A549 (cell line): ENCODE data around the gene PCSK6.

Experiments used
- BHLHE40 ChIP-seq: IDR thresholded peaks from 2 replicates; pipeline ENCODE4 v1.6.1; 2012; ENCODE audit warnings: low read depth, low read length, inconsistent platforms
- CHD2 ChIP-seq: fragments of 150-350 bp; IDR thresholded peaks from 2 replicates; pipeline ENCODE4 v1.6.1; 2014; ENCODE audit warnings: low read length; ENCODE audit not compliant: partially characterized antibody
- EP300 ChIP-seq, 2 experiments: fragments of >200 bp; sonication (Bioruptor Twin); formaldehyde crosslinking; IDR thresholded peaks; 2 replicates in 1 of 2; 3 replicates in 1 of 2; pipeline ENCODE4 v1.6.1; 2016 to 2017
- FOXS1 ChIP-seq: fragments of 250-450 bp; sonication (Bioruptor Pico); IDR thresholded peaks from 2 replicates; pipeline ENCODE4 v1.5.0; 2020; ENCODE audit warnings: mild to moderate bottlenecking, moderate library complexity
- GATA3 ChIP-seq: IDR thresholded peaks from 2 replicates; pipeline ENCODE4 v1.6.1; 2012; ENCODE audit warnings: borderline replicate concordance
- MAZ ChIP-seq: fragments of 150-350 bp; IDR thresholded peaks from 2 replicates; pipeline ENCODE4 v1.6.1; 2014; ENCODE audit warnings: antibody characterized with exemption, low read depth, low read length, borderline replicate concordance
- POLR2A ChIP-seq: IDR thresholded peaks from 2 replicates; pipeline ENCODE4 v1.6.1; 2012; ENCODE audit warnings: mild to moderate bottlenecking, low read length
- RAD21 ChIP-seq, 2 experiments: fragments of >200 bp in 1 of 2; sonication (Bioruptor Twin) in 1 of 2; formaldehyde crosslinking in 1 of 2; IDR thresholded peaks in 1 of 2; conservative IDR thresholded peaks in 1 of 2; 2 replicates in 1 of 2; 3 replicates in 1 of 2; pipeline ENCODE4 v1.6.1; 2012 to 2018; ENCODE audit warnings: inconsistent platforms in 1 of 2
- REST ChIP-seq: fragments of 200-600 bp; sonication (generic); IDR thresholded peaks from 2 replicates; pipeline ENCODE4 v1.6.1; 2016; ENCODE audit warnings: antibody characterized with exemption, mild to moderate bottlenecking, moderate library complexity
- SMC3 ChIP-seq: fragments of >200 bp; sonication (Bioruptor Twin); formaldehyde crosslinking; IDR thresholded peaks from 3 replicates; pipeline ENCODE4 v1.6.1; 2018; ENCODE audit warnings: inconsistent platforms
- TF ChIP-seq, protein P1 (sequence below): fragments of >200 bp; sonication (Bioruptor Twin); formaldehyde crosslinking; IDR thresholded peaks from 3 replicates; pipeline ENCODE4 v1.5.1; 2016
- TF ChIP-seq, protein P2 (sequence below): fragments of >200 bp; sonication (Bioruptor Twin); formaldehyde crosslinking; IDR thresholded peaks from 3 replicates; pipeline ENCODE4 v1.6.1; 2016
- TF ChIP-seq, protein P3 (sequence below): fragments of 150-350 bp; IDR thresholded peaks from 2 replicates; pipeline ENCODE4 v1.6.1; 2014; ENCODE audit warnings: low read depth, mild to moderate bottlenecking, low read length

GRCh38 chr15:101498717-101499480, 9.4 kb upstream of the PCSK6 start:
- TF ChIP-seq, protein P1, sequence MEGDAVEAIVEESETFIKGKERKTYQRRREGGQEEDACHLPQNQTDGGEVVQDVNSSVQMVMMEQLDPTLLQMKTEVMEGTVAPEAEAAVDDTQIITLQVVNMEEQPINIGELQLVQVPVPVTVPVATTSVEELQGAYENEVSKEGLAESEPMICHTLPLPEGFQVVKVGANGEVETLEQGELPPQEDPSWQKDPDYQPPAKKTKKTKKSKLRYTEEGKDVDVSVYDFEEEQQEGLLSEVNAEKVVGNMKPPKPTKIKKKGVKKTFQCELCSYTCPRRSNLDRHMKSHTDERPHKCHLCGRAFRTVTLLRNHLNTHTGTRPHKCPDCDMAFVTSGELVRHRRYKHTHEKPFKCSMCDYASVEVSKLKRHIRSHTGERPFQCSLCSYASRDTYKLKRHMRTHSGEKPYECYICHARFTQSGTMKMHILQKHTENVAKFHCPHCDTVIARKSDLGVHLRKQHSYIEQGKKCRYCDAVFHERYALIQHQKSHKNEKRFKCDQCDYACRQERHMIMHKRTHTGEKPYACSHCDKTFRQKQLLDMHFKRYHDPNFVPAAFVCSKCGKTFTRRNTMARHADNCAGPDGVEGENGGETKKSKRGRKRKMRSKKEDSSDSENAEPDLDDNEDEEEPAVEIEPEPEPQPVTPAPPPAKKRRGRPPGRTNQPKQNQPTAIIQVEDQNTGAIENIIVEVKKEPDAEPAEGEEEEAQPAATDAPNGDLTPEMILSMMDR, result no peak
- TF ChIP-seq REST (no peak), GATA3 (no peak), FOXS1 (no peak), CHD2 (no peak), EP300 (IDR thresholded peaks at IDR 0.05) (no peak), POLR2A (no peak), RAD21 (conservative IDR thresholded peaks at IDR 0.05 in 1 of 2, IDR thresholded peaks at IDR 0.05 in 1 of 2) (no peak), MAZ (no peak), SMC3 (no peak), BHLHE40 (no peak)
- TF ChIP-seq, protein P2, sequence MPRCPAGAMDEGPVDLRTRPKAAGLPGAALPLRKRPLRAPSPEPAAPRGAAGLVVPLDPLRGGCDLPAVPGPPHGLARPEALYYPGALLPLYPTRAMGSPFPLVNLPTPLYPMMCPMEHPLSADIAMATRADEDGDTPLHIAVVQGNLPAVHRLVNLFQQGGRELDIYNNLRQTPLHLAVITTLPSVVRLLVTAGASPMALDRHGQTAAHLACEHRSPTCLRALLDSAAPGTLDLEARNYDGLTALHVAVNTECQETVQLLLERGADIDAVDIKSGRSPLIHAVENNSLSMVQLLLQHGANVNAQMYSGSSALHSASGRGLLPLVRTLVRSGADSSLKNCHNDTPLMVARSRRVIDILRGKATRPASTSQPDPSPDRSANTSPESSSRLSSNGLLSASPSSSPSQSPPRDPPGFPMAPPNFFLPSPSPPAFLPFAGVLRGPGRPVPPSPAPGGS, result no peak
- TF ChIP-seq, protein P3, sequence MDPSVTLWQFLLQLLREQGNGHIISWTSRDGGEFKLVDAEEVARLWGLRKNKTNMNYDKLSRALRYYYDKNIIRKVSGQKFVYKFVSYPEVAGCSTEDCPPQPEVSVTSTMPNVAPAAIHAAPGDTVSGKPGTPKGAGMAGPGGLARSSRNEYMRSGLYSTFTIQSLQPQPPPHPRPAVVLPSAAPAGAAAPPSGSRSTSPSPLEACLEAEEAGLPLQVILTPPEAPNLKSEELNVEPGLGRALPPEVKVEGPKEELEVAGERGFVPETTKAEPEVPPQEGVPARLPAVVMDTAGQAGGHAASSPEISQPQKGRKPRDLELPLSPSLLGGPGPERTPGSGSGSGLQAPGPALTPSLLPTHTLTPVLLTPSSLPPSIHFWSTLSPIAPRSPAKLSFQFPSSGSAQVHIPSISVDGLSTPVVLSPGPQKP, result no peak
